GM10248 (cell line): Measurements from ENCODE around the gene NEURL1.

Experiments
- CTCF ChIA-PET: fragments of 300-600 bp; sonication (Branson Sonifier 250); formaldehyde crosslinking; extraction: SDS; loops from one replicate; lab custom pipeline; 2021; ENCODE audit warnings: antibody characterized with exemption; lab: Yijun Ruan, JAX
- POLR2A ChIA-PET: fragments of 350-650 bp; sonication (Branson Sonifier 250); formaldehyde crosslinking; extraction: SDS; loops from one replicate; lab custom pipeline; 2020; ENCODE audit warnings: antibody characterized with exemption; lab: Yijun Ruan, JAX
- DNase-seq: peaks from one replicate; pipeline ENCODE4 v3.0.0; 2012; ENCODE audit errors: extremely low spot score
- TF ChIP-seq, protein P1 (sequence below): IDR thresholded peaks from 2 replicates; pipeline ENCODE4 v1.5.1; 2012; ENCODE audit warnings: mild to moderate bottlenecking, low read depth; ENCODE audit errors: extremely low read depth, missing control alignments, control extremely low read depth

Gene NEURL1

DNA sequence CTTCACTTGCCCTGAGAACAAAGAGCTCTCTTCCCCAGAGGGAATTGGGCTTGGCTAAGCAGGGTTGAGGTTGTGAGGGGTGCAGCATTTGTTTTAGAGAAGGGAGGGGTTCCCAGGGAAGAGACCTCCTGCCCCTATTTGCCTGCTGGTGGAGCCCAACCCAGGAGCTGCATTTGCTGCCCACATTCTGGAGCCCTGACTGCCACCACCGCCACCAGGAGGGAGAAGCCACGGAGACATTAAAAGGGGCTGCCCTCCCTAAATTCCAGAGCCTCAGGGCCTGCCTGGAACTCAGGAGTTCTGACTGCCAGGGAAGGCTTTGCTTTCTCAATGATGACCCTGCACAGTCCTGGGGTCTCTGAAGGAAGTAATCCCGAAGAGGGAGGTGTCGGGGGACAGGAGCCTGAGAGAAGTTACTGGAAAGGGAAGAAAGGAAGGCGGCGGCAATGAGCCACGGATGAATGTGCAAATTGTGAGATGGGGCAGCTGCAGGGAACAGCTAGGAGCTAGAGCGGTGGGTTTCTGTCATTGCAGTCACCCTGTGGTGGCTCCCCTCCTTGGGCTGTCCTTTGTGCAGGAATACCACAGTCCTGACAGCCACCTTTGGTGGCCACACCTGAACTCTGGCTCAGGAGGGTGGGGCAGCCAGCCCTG, 51.3 kb downstream of the NEURL1 start:
- ChIA-PET POLR2A (no interaction called here), CTCF (interaction anchor here (0.7 to 3.4 kb wide), 3 partner anchors 11 to 59 kb away, joined by 3 to 26 read pairs (median 3); no protein-coding TSS in a partner anchor)
- TF ChIP-seq, protein P1, sequence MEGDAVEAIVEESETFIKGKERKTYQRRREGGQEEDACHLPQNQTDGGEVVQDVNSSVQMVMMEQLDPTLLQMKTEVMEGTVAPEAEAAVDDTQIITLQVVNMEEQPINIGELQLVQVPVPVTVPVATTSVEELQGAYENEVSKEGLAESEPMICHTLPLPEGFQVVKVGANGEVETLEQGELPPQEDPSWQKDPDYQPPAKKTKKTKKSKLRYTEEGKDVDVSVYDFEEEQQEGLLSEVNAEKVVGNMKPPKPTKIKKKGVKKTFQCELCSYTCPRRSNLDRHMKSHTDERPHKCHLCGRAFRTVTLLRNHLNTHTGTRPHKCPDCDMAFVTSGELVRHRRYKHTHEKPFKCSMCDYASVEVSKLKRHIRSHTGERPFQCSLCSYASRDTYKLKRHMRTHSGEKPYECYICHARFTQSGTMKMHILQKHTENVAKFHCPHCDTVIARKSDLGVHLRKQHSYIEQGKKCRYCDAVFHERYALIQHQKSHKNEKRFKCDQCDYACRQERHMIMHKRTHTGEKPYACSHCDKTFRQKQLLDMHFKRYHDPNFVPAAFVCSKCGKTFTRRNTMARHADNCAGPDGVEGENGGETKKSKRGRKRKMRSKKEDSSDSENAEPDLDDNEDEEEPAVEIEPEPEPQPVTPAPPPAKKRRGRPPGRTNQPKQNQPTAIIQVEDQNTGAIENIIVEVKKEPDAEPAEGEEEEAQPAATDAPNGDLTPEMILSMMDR = no peak

DNA sequence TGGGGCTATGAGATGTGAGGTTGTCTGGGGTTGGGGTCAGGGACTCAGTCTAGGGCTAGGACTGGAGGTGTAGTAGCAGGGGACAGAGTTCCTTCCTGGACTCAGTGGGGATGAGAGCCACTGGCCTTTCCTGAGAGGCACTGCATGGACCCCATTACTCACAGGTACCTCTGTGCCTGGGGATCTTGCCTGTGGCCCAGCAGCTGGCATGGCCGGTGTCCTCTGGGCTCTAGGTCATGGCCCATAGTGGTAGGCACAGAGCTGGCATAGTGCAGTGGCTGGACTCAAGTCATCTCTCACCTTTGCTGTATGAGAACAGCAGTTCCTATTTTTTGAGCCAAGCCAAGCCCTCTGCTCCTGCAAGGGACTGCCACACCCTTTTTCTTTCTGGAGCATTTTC, 51.9 kb downstream of the NEURL1 start:
- DNase-seq = peak; percentile 7
- ChIA-PET POLR2A (no interaction called here), CTCF (interaction anchor here (1.3 to 3.4 kb wide), 3 partner anchors 9 to 121 kb away, joined by 3 to 26 read pairs (median 5); no protein-coding TSS in a partner anchor)
- TF ChIP-seq, protein P1 = no peak

More for the DNA sequence above, 51.3 kb downstream of the NEURL1 start:
- DNase-seq = no peak

DNA sequence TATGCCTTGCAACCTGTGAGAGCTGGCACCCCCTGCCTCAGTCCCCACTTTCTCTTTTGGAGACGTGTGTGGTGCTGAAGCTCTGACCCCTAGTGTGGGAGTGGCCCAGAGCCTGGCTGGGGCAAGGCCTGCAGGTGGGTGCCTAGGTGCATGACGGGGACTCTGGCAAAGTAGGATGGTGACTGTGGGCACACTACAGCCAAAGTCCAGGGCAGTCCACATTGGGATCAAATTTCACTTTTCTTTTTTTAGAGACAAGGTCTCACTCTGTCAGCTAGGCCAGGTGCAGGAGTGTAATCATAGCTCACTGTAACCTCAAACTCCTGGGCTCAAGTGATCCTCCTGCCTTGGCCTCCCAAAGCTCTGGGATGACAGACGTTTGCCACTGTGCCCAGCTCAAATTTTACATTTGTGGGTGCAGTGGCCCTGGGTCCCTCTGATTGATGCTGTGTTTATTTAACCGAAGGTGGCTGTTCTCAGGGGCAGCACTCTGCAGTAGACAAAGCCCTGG, 52.3 kb downstream of the NEURL1 start:
- peak; percentile 10 for DNase-seq
- ChIA-PET POLR2A (no interaction called here), CTCF (interaction anchor here (1.3 to 3.4 kb wide), 4 partner anchors 10 to 122 kb away, joined by 3 to 26 read pairs (median 5); no protein-coding TSS in a partner anchor)
- TF ChIP-seq, protein P1 = no peak

DNA sequence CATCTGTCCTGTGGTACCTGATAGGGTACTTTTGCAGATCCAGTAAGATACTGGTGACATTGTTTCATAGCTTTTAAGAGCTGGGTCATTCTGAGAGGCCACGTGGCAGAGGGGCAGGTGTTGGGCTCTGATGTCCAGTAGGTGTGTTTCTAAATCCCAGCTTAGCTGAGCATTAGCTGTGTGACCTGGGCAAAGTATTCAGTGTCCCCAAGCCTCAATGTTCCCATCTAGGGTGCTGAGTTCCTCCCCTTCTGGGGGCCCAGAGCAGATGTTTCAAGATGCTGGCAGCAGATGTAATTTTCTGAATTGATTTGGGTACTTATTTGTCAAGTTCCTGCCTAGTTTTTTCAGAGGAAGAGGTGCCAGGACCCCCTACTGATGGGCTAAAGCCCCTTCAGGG, 52.9 kb downstream of the NEURL1 start:
- POLR2A ChIA-PET = no interaction called here
- CTCF ChIA-PET = interaction anchor here (1.0 to 3.4 kb wide), 6 partner anchors 10 to 122 kb away, joined by 3 to 26 read pairs (median 4); no protein-coding TSS in a partner anchor
- no peak for DNase-seq
- TF ChIP-seq, protein P1 = no peak

DNA sequence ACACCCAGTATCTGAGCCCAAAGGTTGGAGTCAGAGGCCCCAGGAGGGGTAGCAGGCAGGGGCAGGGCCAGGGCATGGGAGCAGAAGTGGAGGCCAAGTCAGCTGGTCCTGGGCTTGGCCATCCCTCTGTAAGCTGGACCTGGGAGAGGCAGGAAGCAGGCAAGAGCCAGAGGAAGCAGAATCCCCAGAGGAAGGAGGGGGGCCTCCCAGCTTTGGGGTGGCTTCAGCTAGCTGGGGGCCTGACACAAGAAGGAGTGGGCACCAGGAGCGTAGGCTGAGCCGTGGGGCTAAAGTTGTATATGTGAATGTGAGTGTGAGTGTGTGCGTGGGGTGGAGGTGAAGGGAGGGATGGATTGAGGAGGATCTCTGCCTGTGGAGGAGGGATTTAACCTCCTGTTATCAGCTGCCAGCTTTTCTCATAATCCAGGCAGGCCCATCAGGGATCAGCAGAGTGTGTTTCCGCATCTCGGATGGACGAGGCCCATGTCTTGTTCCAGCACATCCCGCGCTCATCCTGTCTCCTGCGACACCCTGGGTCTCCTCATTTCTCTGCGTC, 54.0 kb downstream of the NEURL1 start:
- ChIA-PET POLR2A (no interaction called here), CTCF (interaction anchor here (0.9 to 3.4 kb wide), 5 partner anchors 13 to 59 kb away, joined by 3 to 26 read pairs (median 3); no protein-coding TSS in a partner anchor)
- TF ChIP-seq, protein P1 = no peak
- DNase-seq = no peak

DNA sequence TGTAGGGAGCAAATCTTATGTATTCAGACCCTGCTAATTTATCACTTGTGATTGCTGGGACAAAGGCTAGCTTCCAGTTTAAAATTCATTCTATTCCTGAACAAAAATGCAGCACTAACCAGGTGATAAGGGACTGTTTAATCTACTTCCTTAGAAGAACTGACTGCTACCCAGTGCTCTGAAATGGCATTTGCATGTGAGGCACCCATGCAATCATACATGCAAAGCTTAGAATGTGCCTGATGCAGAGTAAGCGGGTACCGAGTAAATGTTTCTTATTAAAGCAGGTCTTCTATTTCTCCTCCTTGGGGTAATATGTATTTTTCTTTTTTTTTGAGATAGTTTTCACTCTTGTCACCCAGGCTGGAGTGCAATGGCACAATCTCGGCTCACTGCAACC, 54.5 kb downstream of the NEURL1 start:
- no peak for DNase-seq
- POLR2A ChIA-PET = no interaction called here
- CTCF ChIA-PET = interaction anchor here (3.4 kb wide), 1 partner anchor 16 kb away, joined by 26 read pairs; no protein-coding TSS in a partner anchor
- TF ChIP-seq, protein P1 = no peak
